Measurements from ENCODE around the gene SEPTIN1. TPM values are rescaled to one million over a fixed set of nuclear protein-coding genes. Genes with fewer than 3 reads are reported as not detected.

SEPTIN1 gene
- total RNA-seq, 1 experiment from 2014 or later: 1.4 TPM

DNA sequence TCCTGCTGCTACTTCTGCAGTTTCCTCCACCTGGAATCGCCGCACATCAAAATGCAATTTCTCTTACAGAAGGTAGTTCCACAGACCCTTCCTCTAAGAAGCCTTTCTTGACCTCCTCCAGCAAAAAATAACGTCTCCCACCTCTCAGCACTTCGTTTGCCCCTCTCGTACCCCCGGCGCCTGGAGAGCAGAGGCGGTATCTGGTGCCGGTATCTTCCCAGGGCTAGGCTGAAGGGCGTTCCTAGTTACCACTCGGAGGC, 47.0 kb upstream of the SEPTIN1 start:
- H3K4me1 Mint-ChIP-seq: peaks cover 4 to 12% of the 10 kb centered on the region in 2 experiments; a peak in 3 of 4 replicates
- H3K14ac ChIP-seq (ENCODE audit: insufficient read depth, low read length): peak overlapping the region; percentile 75
- peaks cover 4% of the 10 kb centered on the region; the same call in 1 of the 2 replicates for H3K79me2 ChIP-seq (ENCODE audit: insufficient read depth, low read length)
- no peak overlapping the region for H4K91ac ChIP-seq (ENCODE audit: insufficient read length, low read depth, low read length)
- no peak overlapping the region for H2AK5ac ChIP-seq (ENCODE audit: insufficient read length, low read length)
- peaks cover 21% of the 10 kb centered on the region for H3K27me3 Mint-ChIP-seq (ENCODE audit: low read depth)
- no peak overlapping the region for H2AFZ ChIP-seq (ENCODE audit: low read length)
- no peaks in the 10 kb centered on the region for H3K9me3 ChIP-seq (ENCODE audit: control insufficient read depth, low read depth, low read length)
- H2BK12ac ChIP-seq (ENCODE audit: insufficient read length, low read depth, low read length): no peak overlapping the region
- no peaks in the 10 kb centered on the region for H4K20me1 ChIP-seq (ENCODE audit: control insufficient read depth, insufficient read depth, insufficient read length)
- H3K9ac ChIP-seq (ENCODE audit: extremely low read depth, insufficient read length, low read length): peak overlapping the region; percentile 60
- H3K36me3 Mint-ChIP-seq (ENCODE audit: insufficient read depth in 1 of 3, low read depth in 3 of 3): peaks cover 19 to 32% (median 27%) of the 10 kb centered on the region in 3 experiments
- H2BK20ac ChIP-seq (ENCODE audit: low read depth, low read length, poor library complexity, severe bottlenecking): no peak overlapping the region
- no peak overlapping the region for H3K23ac ChIP-seq (ENCODE audit: insufficient read length, low read depth, low read length)
- peaks cover 9% of the 10 kb centered on the region for H3K23me2 ChIP-seq (ENCODE audit: insufficient read length, low read depth, low read length, poor library complexity, severe bottlenecking)
- peak overlapping the region in 1 of 3 experiments; percentile 47; a peak in 2 of 7 replicates for H3K27ac Mint-ChIP-seq
- no peak overlapping the region for H4K5ac ChIP-seq (ENCODE audit: insufficient read length, low read depth, low read length)
- peak overlapping the region; percentile 85 for H3K18ac ChIP-seq (ENCODE audit: insufficient read length, low read depth, low read length)
- H3K4me2 ChIP-seq (ENCODE audit: insufficient read depth, insufficient read length, low read length): peak overlapping the region; percentile 87
- TF ChIP-seq, protein P1, sequence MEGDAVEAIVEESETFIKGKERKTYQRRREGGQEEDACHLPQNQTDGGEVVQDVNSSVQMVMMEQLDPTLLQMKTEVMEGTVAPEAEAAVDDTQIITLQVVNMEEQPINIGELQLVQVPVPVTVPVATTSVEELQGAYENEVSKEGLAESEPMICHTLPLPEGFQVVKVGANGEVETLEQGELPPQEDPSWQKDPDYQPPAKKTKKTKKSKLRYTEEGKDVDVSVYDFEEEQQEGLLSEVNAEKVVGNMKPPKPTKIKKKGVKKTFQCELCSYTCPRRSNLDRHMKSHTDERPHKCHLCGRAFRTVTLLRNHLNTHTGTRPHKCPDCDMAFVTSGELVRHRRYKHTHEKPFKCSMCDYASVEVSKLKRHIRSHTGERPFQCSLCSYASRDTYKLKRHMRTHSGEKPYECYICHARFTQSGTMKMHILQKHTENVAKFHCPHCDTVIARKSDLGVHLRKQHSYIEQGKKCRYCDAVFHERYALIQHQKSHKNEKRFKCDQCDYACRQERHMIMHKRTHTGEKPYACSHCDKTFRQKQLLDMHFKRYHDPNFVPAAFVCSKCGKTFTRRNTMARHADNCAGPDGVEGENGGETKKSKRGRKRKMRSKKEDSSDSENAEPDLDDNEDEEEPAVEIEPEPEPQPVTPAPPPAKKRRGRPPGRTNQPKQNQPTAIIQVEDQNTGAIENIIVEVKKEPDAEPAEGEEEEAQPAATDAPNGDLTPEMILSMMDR (conservative IDR thresholded peaks at IDR 0.05): no peak
- no peak for DNase-seq
- H3T11ph ChIP-seq (ENCODE audit: low read length): no peak overlapping the region
- no peaks in the 10 kb centered on the region for H3K4me1 ChIP-seq (ENCODE audit: insufficient read depth, low read length)
- peaks cover 8% of the 10 kb centered on the region for H3K79me1 ChIP-seq (ENCODE audit: insufficient read depth, low read depth, low read length, poor library complexity, severe bottlenecking)
- no peak overlapping the region for H2BK120ac ChIP-seq (ENCODE audit: low read depth, low read length, poor library complexity, severe bottlenecking)
- H2BK5ac ChIP-seq (ENCODE audit: insufficient read length, low read length): no peak overlapping the region
- no peak overlapping the region for H2BK15ac ChIP-seq (ENCODE audit: low read depth, low read length)
- WGBS (ENCODE audit: extremely low coverage, insufficient read length, low lambda C conversion rate): no CpG with 5 or more reads among the region's 11 CpGs
- no peak overlapping the region for H3K4ac ChIP-seq (ENCODE audit: low read depth, low read length)
- H4K8ac ChIP-seq (replicated peaks; ENCODE audit: insufficient read length, low read depth, low read length): no peak overlapping the region
- no peak overlapping the region for H3K4me3 Mint-ChIP-seq
- no peak overlapping the region for H3K27ac ChIP-seq (ENCODE audit: insufficient read length, low read depth, low read length)
- H3K27me3 ChIP-seq (ENCODE audit: insufficient read depth, low read length): no peaks in the 10 kb centered on the region
- no peaks in the 10 kb centered on the region; a peak in 2 of 5 replicates for H3K9me3 Mint-ChIP-seq
- H3K56ac ChIP-seq (ENCODE audit: insufficient read length, low read depth, low read length): no peak overlapping the region
